NCI-H774 (cell line): Measurements from ENCODE around the gene SLC28A3.
A peak's percentile ranks its signal among the peaks of the same experiment; 100 is the strongest.

Source experiments
- DNase-seq: peaks from one replicate; lab custom pipeline; 2025; lab: John Stamatoyannopoulos, UW

Gene SLC28A3

DNA sequence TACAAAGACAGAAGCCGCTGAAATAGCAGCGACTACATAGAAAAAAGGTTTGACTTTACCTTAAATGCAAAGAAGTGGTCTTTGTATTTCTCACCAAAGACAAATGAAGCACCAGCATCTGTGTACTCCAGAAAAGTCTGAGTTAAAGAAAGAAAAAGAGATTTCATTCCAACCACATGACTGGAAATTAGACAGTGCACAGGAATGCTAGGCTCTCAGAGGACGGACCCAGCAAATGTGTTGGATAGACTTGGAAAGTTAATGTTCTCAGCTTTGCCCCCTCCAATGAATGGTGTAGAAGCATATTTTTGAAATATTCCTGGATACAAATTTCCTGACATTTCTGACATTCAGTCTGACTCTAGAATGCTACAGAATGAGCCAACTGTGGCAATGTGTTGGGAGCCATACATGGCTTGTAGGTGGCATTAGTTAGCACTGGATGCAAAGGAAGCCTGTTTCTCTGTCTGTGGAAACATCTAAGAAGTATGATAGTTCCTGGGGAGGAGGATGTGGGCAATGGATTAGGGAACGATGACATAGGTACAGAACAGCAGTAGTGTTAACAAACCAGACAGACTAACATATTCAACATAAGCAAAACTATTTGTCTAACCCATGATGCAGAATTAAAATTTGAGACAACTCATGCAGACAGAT is 43.3 kb downstream of the SLC28A3 start:
- DNase-seq, result no peak

DNA sequence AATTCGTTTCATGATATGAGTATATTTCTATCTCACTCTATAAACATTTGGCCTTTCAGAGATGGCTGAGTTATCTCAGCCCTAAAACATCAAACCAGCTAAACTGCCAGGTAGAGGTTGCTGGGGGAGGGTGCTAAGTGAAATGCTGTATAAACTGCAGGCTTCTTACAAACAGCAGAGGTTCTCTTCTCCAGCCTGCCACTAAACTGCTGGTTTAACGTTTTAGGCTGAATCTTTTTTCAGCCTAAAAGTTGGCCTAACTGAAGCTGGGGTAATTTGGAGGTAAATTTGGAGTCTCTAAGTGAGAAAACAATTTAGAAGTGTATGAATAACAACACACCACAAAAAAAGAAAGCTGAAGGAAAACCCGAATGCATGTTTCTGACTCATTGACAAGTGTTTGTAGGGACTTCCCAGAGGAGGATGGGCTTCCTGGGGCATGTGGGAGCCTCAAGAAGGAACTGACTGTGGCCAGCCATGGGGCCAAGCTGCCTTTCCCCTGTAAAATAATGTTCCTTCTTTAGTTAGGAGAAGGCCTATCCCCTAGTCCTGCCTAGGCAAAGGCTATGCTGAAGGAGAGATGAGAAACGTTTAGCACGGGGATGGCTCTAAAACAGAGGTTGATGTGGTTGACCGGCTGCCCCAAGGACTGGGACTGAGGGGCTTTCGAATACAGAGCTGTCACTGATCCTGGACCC is 44.3 kb downstream of the SLC28A3 start:
- DNase-seq, result no peak

DNA sequence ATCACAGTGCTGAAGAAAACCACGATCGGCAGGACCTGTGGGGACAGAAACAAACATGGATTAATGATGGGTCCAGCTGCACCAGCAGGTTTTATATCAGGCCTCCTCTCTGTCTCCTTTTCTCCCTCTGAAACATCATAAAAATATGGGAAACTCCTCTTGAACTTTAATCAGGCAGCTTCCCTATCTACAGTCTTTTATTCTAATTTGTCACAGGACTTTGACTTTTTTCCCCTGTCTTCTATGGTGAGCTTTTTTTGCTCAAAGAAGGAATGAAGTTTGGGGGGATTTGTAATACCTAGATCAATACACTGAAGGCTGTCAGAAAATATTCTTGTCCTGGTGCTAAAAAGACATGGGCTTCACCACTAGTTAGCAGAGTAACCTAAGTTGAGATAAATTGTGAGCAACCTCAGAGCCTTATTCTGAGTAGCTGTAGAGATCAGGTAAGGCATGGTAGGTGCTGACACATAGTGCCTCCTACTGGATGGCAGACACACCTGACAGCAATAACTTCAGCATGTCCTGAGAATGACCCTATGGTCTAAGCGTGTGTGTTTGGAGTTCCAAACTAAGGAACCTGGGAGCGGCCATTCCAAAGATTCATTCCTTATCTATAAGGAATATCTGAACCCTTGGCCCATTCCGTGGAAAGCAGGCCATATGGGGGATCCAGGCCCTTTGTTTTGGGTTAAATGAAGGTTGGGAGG is 46.2 kb downstream of the SLC28A3 start:
- DNase-seq, result no peak

DNA sequence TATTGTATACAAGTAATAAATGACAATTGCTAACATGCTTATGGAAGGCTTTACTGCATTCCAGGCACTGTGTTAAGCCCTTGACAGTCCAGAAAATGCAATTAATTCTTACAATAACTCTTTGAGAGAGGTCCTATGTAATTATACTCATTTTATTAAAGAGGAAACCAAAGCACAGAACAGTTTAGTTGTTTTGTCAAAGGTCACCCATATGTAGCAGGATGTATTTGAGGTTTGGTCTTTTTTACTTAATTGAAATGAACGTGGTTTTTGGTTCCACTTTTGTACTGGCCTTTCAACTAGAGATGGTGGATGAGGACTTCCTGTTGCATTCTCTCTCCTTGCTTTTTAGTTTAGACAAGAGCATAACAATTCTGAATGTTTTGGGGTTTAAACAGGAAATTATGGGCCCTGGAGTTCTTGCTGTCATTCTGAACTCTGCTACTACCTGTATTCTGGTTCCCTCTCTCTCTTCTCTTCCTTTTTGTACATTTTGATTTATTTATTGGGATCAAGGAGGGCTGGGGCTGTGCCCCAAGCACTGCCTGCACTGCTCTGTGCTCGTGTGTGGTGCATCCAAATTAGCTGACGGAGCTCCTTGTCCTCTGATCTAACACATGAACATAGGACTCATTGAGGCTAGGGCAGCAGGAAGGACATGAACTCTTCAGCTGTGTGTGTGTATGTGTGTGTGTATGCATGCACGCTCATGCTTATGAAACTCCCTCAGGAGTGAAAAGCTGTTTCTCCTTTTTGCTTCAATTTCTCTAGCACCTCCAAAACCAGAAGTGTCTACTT is 47.4 kb downstream of the SLC28A3 start:
- DNase-seq, result no peak

DNA sequence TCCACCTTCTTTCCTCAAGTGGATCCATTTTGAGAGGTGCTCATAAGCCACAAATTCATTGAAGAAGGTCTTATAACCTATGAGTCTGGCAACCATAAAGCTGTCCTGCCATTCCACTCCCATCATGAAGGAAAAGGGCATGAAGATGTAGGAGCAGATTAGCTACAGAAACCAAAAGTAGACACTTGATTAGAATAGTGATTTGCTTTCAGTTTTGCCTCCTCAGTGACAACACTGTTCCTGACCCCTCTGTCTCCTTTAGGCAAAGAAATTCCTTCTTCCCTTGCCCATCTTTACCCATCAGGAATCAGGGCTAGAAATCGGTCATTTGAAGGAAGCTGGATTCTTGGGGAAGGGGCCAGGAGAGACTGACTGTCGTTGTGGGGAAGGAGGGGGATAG is 55.2 kb downstream of the SLC28A3 start:
- no peak for DNase-seq

DNA sequence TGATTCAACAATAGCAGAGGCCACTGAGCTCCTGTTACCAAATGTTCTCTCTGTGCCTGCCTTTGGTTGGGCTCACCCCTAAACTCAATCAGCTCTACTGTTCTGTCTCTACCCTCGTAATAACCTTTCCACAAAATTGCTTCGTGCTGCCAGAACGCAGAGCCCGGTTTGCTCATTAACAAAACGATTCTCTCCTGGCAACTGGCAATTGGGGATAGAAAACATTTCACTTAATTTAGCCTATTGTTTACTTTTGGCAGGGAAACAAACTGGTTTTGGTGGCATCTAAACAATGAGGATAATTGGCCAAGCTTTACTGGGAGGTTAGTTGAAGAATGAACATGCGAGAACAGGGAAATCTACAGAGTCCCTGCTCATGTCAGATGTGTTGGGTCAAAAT is 56.6 kb downstream of the SLC28A3 start:
- no peak for DNase-seq

DNA sequence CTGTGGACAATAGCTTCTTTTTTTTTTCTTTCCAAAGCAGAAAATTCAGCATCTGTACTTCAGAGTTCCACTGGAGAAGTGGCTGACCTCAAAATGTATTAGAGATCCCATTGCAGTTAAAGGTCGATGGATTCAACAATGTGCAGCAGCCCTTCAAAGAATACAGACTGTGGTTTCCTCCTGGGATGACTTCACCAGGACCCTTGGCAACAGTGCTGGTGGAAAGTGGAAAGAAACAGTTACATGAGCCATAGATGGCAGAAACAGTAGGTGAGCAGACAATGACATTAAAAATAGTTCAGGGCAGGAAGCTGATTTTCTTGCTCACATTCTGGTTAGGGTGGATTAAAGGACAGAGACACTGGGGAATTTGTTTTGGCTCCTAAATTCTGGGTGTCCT is 62.4 kb downstream of the SLC28A3 start:
- DNase-seq, result no peak

DNA sequence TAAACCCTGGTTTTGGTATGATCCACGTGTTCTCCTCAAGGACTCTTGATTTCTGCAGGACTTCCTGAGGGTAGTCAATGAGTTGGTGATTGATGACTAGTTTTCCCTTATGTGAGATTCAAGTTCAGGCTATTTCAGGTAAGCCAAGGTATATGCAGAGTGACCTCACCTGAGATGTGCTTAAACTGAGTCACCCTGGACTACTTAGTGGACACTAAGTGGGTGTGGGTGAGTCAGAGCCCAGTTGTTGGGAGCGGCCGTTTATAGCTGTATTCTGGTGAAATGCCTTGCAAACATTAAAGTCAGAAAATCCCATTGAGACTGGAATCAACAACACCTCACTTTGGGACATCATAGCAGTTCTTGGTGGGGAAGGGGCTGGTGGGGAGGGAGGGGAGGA is 62.9 kb downstream of the SLC28A3 start:
- DNase-seq, result no peak

DNA sequence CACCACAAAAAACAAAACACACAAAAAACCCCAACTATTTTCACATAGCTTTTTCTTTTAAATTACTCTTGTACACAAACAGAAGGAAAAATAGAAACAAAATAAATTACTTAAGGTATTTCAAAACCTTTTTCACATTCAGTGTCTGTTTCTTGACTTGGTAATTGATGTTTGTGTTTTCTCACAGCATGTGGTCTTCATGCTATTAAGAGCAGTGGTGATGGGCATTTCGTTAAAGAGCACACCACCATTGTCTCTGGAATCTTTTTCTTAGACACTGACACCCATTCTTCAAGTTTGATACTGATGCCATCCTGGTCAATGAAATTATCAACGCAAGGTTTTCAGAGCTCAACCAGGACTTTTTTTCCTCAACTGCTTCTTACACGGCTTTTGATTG is 63.8 kb downstream of the SLC28A3 start:
- DNase-seq, result no peak

DNA sequence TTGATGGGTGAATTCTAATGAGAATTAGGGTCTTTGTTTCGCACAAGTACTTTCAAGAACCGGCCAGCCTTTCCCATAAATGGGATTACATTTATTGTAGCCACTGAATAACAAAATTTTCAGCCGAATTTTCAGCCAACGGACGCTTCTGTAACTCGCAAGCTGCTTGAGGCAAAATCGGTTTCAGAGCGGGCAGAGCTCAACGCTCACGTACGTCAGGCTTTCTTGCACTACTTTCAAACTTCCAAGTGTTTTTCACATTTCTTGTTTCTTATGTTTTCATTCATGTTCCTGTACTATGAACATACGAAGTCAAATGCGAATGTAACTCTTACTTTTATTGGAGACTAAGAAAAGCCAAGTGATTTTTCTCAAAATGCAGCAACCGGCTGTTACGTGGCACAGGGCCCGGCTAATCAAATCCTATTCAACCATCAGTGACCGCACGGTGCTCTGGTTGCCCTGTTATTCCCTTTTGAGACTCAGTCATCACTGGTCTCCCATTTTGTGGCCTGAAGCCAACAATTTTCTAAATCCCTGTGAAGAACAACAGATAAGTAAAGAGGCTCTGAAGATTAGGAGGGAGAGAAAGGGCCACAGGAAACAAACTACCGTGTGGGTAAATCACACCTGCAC is 68.5 kb downstream of the SLC28A3 start:
- no peak for DNase-seq

DNA sequence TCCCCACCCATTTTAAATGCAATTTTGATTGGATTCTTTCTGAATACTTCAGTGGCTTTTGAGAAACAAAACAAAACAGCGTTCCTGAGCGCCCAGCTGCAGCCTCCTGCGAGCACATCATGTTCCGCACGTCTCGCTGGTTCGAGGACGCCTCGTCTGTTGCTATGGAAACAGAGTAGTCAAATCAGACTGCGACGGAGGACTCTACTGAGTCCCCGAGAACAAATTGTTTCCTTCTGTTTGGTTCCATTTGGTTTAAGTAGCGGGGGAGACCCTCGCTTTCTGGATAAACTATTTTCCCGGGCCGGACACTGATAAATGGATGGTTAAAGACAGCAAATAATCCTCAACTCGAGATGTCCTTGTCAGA is 69.0 kb downstream of the SLC28A3 start:
- no peak for DNase-seq

DNA sequence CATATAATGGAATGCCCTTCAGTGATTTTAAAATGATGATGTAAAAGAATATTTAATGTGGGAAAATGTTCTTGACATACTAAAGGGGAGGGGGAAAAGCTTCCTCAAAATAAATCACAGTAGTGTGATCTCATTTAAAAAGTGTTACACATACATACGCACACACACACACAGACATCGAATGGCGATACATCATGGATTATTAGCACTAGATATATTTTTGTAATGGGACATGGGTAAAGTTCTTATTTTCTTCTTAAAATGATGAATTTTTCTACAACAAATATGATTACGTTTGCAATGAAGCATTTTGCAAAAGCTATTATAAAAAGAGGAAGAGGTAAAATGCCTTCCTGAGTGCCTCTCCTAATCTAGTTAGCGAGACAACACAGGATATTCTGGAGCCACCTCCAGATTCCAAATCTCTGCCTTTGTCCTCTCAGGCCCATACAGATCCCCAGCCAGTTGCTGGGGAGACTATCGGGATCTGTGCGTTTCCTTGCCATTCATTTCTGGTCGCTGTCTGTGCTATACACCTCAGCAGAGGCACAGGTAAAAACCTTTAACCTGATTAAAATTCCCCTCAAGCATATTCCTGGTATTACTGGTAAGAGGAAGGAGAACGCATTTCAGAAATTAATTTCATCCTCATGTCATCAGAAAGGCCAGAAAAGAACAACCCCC is 69.6 kb downstream of the SLC28A3 start:
- DNase-seq, result no peak

DNA sequence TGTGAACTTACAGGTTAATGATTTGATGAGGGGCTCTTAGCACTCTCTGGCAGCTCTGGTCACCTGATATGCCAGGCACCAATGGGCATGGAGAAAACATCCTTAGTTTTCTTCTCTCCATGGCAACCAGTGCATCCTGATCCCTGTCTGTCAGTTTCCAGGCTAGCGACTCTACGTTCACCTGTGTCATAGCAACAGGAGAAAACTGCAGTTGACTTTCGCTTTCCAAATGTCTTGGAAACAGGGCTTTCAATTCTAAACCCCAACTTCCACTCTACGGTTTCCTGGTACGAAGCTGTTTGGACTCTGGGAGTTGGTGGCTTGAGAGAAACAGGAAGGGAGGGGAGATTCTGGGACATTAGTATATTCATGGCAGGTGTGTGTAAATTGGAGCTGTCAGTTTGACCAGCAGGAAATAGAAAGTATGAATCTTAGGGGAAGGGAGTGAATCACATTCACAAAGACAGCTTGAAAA is 74.4 kb downstream of the SLC28A3 start:
- peak; percentile 62 for DNase-seq

DNA sequence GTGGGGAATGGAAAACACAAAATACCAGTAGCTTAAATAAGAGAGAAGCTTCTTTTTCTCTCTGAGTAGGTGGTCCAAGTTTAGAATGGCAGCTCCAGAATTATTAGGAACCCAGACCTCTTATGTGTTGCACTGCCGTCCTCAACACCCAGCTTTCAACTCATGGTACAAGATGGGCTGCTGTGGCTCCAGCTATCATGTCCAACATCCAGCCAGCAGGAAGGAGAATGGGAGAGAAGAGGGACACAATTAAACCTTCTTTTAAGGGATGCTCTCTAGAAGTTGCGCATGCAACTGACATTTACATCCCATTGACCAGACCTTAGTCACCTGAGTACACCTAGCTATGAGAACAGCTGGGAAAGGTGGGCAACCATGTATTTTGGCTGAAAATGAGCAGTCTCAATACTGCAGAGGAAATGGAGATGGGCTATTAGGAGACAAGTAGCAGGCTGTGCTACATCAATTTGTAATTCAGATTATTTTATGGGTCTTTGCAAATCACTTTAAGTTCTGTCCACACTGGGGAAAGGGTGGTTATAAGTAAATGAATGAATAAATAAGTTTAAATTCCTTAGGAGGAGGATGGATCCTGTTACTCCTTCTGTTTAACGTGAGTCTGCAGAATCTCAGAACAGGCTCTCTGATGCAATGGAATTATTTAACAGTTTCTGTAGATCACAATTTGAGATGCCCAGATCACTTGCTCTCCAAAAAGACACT is 76.1 kb downstream of the SLC28A3 start:
- no peak for DNase-seq

DNA sequence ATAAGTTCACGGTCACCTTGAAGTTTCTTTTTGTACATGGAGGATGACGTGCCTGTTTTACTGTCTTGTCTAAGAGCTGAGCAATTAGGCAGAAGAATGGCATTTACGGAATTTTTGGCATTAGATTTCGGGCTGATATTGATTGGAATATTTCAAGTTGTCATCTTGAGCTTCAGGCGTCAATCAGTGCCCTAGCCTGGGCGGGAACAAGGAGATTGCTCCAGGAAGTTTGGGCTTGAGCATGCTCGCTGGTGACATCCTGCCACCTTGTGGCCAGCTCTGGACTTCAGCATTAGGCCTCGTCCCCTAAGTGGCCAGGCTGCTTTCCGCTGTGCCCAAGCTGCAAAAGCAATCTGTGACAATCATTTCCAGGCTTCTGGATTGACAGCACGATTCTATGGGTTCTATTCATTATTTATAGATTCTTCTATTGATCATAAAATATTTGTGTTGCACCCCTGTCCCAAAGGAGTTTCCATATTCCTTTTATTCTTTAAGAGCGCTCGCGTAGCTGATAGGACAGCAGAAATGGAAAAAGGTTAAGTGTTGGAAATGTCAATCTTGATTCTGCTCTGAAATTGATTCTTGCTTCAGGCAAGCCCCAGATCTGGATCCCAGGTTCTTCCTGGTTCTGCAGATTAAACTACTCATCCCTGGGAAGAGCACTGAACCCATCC is 79.3 kb downstream of the SLC28A3 start:
- DNase-seq, result peak; percentile 81

DNA sequence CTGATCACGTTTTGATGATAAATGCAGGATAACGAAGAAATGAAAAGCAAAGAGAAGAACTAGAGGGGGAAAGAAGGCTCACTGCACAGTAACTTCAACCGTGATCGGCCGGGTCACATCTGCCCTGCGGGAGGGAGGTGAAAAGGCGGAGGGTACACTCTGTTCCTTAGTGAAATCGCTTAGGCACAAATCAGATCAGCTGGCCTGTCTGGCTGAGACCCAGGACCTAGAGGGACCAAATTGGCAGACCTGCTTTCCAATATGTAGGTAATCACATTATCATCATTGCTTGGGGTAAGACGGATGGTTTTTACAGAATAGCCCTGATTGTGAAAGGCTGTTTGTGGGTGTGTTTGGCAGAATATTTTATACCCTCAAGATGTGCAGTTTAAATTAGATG is 82.2 kb downstream of the SLC28A3 start:
- no peak for DNase-seq

DNA sequence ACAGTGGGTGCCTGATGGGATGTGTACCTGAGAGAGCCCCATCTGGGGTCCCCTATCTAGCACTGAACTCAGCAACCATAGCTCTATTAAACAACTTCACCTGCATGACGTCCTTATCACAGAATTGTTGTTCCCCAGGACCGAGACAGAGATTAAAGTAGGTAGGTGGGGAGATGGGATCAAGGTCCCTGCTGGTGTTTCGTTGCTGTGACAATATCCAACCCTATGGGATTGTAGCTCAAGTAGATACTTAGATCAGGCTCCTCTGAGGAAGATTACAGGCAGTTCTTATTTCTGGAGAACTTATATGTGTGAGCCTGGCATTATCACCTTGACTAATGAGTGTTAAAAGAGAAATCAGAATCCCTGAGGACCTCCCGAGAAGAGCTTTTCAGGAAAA is 84.9 kb downstream of the SLC28A3 start:
- DNase-seq, result no peak

DNA sequence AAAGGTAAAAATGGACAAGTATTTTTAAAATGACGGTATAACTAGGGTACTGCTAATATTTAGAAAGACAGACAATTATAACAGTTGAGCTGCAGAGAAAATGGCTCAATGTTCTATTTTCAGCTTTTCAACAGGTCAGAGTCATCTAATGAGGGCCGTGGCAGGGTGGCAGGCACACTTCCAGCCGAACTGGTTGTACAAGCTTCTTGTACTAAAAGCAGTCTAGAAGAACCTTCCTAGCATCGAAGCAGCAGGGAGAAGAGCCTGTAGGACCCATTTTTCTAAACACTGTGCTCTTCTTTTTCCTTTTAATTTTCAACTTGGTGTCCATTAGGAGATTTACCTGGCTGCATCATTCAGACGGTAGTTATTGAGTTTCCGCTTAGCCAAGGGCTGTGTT is 85.6 kb downstream of the SLC28A3 start:
- DNase-seq, result peak; percentile 10

DNA sequence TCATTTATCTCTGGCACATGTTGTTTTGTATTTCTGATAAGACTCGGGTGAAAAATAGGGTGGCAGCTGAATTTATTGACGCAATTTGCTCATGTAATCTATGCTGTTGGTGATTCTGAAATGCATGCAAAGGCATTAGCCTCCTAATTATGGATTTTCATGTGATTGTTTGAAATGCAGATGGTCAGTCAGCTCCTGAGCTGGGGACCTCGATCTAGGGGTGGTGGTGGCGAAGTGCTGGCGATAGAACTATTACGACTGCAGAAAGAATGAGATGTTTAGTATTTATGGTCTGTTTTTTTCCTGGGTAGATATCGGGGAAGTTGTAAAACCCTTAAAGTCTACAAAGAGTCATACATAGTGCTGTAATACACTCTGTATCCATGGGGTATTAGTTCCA is 88.6 kb downstream of the SLC28A3 start:
- no peak for DNase-seq

DNA sequence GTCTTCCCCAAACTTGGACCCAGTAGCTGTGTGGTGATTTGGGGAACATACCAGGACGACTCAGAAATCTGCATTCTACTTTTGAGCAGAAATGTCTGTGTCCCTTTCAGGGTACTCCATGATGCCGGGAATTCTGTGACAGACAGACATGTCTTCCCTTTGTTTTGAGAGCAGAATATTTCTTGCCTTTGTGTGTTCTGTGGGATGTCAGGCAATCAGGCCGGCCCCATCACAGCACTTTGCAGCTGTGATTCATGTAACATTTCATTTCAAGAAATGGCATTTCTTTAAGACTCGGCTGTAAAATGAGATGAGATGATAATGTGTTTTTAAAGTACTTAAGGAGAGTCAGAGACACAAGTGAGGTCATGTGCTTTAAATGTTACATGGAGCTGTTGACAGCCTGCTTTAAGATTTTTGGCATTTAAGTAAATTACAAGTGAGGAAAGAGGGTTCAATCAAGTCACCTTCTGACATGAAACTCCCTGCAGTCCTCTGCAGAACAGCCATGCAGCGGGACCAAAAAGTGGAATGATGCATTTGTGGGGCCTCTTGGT is 98.7 kb downstream of the SLC28A3 start:
- no peak for DNase-seq
